GM18867 (cell line): ENCODE measurements around the gene ARL8A.
A peak's percentile ranks its signal among the peaks of the same experiment; 100 is the strongest.
"Not testable (repeated sequence)": the region's sequence is repeated elsewhere in the genome, so short reads cannot be mapped to it uniquely, and the experiment has no call there.

Experiments
- ATAC-seq: cut with Tn5 transposase; IDR thresholded peaks from one replicate; pipeline ENCODE4 v1.9.1; 2021; ENCODE audit warnings: mild to moderate bottlenecking, moderate library complexity; ENCODE audit not compliant: unreplicated experiment

ARL8A gene

DNA sequence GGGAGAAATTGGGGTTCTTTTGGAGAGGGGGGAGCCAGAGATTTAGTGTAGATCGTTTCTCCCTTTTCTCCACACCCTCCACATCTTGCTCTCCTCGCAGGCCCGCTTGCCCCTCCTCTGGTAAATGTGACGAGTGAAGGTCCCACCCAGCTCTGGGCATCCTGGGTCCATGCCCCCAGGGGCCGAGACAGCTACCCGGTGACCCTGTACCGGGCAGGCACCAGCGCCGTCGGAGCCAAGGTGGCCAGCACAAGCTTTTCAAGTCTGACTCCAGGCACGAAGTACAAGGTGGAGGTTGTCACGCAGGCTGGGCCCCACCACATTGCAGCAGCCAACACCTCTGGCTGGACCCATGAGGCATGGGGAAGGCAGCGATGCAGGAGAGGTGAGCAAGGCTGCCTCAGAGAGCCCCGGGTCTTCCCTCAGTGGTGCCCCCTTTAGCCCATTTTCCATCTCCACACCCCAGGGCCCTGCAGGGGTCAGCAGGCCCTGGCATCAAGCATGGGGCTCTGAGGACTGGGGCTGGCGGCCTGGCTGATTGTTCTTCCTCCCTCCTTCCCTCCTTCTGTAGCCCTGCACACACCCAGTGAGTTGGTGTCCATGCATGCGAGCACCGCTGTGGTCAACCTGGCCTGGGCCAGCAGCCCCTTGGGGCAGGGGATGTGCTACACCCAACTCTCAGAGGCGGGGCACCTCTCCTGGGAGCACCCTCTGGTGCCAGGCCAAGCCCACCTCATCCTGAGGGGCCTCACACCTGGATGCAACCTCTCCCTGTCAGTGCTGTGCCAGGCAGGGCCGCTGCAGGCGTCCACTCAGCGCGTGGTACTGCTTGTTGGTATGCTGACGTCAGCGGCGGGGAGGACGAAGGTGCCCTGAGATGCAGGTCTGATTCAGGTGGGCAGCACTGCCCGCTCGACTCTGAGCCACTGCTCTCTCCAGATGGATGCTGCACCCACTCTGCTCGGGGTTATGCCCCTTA, 32.7 kb upstream of the ARL8A start:
- ATAC-seq: no peak

- ATAC-seq: no peak
These were observed 29.5 kb upstream of the ARL8A start for GRCh38 chr1:202173993-202174392.

GRCh38 chr1:202172015-202172355, 27.4 kb upstream of the ARL8A start:
- no peak for ATAC-seq

DNA sequence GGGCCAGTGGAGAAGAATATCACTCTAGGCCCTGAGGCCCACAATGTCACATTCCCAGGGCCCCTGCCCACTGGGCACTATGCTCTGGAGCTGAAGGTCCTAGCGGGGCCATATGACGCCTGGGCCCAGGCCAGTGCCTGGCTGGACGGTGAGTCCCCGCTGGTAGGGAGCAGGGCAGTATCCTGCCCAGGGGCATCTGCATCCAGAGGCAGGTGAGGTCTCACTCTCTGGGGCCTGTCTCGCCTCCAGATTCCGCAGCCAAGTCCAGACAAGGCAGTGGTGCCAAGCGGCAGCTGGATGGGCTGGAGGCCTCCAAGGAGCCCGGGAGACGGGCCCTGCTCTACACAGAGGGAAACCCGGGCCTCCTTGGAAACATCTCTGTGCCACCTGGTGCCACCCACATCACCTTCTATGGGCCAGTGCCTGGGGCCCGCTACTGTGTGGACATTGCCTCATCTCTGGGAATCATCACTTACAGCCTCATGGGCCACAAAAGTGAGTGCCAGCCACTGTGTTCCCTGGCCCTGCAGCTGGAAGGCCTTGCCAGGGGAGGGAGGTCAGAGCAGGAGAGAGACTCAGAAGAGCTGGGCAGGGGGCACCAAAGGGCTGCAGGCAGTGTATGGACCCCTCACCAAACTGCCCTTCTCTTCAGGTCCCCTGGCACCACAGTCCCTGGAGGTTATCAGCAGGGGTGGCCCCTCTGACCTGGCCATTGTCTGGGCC, 26.9 kb upstream of the ARL8A start:
- no peak for ATAC-seq

DNA sequence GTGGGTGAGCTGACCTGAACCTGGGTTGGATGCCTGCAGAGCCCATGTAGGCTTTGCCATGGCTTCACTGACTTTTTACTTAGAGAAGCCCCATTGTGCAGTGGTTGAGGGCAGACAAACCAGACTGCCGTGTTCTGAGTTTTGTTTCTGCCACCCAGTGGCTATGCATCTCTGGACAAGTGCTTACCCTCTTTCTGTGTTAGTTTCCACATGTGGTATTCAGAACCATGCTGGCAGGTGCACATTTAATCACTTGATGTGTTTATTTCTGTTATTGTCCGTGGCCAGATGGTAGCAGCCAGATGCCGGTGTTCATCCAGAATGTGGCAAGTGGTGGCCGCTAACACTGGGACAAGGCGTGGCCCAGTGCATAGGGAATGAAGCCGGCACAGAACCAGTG, 26.2 kb upstream of the ARL8A start:
- no peak for ATAC-seq

DNA sequence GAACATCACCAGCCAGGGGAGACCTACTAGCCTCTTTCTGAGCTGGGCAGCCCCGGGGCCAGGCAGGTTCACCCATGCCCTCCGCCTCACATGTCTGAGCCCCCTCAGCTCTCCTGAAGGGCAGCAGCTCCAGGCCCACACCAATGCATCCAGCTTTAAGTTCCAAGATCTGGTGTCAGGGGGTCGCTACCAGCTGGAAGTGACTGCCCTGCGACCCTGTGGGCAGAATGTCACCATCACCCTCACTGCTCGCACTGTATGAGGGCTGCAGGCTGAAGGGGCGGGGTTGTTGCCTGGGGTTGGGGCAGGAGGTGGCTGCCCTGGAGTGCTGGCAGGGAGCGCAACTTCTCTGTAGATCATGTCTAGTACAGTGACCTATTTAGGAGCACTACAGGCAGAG, 24.3 kb upstream of the ARL8A start:
- ATAC-seq: no peak

- no peak for ATAC-seq
These were observed 23.3 kb upstream of the ARL8A start for GRCh38 chr1:202167708-202168415.

GRCh38 chr1:202167054-202167453, 22.5 kb upstream of the ARL8A start:
- ATAC-seq: not testable (repeated sequence)

DNA sequence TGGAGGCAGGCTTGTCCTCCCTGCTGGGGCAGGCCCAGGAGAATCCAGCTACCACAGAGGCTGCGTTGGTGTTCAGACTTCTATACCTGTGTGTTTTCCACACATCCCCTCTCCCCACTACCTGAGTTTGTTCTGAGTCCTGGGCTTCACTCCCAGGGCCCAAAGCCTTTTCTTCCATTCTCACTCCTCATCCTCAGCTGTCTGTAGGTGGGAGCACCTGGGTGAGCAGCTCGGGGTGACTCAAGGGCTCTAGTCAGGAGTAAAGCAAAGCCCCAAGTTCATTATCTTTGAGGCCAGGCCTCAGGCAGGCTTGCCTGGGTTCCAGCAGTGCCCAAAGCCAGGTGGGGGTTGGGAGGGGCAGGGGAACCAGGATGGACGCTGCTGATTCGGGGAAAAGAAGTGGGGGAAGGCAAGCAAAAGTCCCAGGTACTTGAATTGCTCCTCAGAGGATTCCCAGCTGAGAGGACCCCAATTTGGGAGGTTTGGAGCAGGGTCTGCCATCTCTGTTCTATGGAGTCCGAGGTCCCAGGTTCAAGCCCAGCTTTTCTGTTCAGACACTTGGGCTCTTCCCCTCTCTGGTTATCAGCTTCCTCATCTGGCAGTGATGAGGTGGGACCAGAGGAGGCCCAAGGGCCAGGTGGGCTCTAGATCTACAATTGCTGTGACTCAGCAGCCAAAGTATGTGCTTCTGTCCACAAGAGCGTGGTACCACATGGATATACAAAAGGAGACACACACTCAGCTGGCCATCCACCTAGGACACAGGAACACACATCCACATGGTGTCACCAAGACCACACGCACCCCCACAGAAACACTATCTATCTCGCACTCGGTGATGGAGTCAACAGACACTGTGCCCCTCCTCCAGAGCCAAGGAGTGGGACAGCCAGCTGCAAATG, 21.7 kb upstream of the ARL8A start:
- no peak for ATAC-seq

- ATAC-seq: no peak
These were observed 20.9 kb upstream of the ARL8A start for GRCh38 chr1:202165267-202165941.

- peak; percentile 58 for ATAC-seq
These were observed 19.9 kb upstream of the ARL8A start for GRCh38 chr1:202164271-202165037.

DNA sequence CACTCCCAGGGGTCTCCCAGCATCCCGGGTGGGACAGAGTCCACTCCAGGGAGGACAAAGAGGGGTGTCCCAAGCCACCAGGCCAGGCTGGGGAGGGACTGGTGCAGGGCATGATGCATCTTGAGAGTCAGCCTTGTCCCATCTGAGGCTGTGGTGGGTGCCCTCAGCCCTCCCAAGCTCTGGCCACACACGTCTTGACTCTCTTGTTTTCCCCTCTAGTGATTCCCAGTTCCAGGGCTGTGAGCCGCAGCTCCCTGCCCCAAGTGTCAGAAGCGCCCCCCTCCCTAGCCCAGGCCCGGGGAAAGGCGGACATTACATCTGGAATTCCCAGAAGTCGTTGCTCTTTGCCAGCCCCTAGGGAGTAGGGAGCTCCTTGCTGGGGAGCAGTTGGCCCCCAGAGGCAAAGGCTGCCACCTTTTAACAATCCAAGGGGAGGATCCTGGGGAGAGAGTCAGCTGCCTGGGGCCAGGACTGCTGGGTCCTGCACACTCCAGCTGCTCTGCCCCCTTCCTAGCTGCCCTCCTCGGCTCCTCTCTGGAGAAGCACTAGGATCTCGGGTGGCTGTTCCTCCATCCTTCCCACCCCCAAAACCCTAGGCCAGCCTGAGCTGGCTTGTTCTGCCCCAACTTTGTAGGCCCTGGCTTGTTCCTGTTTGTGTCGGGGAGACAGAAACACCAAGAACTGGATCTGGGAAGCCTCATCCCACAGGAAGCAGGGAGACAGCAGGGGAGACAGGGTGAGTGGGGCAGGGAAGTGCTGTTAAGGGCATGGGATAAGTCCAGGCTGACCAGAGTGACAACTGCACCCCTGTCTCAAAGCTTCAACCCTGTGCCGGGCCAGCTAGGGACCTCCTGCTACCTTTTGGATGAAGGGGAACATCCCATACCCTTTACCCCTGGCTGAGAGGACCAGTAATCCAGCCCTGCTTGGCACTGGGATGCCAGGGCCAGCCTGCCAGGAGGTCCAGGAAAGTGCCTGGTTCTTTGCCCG, 19.0 kb upstream of the ARL8A start:
- ATAC-seq: no peak

GRCh38 chr1:202162418-202163280, 18.1 kb upstream of the ARL8A start:
- no peak for ATAC-seq

GRCh38 chr1:202162047-202162417, 17.5 kb upstream of the ARL8A start:
- ATAC-seq: no peak

DNA sequence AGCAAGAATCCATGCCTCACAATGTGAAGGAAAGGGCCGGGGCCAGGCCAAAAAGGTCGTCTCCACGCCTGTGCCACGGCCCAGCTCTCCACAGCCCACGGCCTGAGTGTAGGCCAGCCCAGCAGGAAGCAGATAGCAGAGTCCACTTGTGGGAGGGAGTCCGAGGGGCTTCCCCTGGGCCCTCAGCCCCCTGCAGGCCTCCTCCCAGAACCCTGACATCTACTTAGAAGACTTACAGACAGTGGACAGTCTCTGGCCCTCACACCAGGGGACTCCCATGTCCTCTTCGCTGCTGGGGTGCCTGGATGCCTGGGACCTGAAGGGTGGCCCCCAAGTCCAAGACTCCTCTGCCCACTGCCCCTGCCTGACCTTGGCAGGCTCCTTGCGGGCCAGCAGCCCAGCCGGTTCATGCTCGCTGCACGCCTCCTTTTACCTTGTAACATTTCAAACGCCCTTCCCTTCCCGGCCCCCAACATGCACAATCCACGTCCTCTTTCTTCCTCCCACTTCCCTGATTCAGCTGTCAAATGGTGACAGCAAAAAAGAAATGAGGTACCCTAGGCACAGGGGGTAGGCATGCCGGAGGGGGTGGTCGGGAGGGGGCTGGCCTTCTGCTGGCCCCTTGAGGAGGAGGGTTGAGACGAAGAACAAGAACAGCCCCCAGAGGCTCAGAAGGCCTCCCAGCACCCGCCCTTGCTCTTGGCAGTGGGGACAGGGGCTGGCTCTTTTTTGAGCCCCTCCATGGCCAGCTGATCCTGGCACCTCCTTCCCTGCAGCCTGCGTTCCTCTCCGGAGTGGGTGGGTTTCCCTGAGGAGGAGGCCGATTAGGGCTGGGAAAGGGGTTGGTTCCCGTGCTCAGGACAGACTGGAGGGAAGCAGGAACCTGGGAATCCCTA, 16.9 kb upstream of the ARL8A start:
- no peak for ATAC-seq

DNA sequence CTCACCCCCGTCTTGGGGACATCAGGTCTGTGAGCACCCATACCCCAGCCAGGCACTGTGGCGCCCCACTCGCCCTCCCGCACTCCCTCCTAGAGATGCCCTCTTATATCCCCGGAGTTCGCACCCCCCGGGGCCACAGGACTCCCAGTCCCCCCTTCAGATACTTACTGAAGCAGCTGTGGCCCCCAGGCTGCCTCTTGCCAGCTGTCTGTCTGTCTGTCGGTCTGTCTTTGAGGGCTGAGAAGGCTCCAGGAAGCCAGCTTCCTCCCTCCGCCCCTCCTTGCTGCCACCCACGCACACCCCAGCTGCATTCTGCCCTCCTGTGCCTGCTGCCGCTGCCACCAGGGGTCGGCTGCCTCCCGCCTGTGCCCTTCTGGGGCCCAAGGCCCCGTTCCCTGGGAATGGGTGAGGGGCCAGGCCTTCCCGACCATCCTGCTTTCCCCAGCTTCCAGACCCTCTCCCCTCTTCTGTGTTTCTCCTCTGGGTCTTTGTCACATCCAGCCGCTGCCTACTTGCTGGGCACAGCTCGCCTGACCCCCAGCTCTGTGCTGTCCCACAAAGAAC, 15.9 kb upstream of the ARL8A start, which contains the start of gene PTPN7:
TSS of gene PTPN7 (minus strand) at position 226 of the 564 bp plus-strand sequence. CDS start 1,200 bp downstream, outside the sequence.
- peak; percentile 53 for ATAC-seq
